GM12874 (cell line): ENCODE results near the gene ZNF41.

Source experiments
- TF ChIP-seq, protein P1 (sequence below): IDR thresholded peaks from 2 replicates; pipeline ENCODE4 v1.5.1; 2011; ENCODE audit warnings: low read depth, mild to moderate bottlenecking, control low read depth, low read length, moderate library complexity; ENCODE audit not compliant: insufficient read depth

ZNF41 gene

GRCh38 chrX:47514533-47515235 lies 31.7 kb upstream of the ZNF41 start:
- TF ChIP-seq, protein P1, sequence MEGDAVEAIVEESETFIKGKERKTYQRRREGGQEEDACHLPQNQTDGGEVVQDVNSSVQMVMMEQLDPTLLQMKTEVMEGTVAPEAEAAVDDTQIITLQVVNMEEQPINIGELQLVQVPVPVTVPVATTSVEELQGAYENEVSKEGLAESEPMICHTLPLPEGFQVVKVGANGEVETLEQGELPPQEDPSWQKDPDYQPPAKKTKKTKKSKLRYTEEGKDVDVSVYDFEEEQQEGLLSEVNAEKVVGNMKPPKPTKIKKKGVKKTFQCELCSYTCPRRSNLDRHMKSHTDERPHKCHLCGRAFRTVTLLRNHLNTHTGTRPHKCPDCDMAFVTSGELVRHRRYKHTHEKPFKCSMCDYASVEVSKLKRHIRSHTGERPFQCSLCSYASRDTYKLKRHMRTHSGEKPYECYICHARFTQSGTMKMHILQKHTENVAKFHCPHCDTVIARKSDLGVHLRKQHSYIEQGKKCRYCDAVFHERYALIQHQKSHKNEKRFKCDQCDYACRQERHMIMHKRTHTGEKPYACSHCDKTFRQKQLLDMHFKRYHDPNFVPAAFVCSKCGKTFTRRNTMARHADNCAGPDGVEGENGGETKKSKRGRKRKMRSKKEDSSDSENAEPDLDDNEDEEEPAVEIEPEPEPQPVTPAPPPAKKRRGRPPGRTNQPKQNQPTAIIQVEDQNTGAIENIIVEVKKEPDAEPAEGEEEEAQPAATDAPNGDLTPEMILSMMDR = no peak

- TF ChIP-seq, protein P1 = no peak
Observed at GRCh38 chrX:47507153-47507867, 24.3 kb upstream of the ZNF41 start.

DNA sequence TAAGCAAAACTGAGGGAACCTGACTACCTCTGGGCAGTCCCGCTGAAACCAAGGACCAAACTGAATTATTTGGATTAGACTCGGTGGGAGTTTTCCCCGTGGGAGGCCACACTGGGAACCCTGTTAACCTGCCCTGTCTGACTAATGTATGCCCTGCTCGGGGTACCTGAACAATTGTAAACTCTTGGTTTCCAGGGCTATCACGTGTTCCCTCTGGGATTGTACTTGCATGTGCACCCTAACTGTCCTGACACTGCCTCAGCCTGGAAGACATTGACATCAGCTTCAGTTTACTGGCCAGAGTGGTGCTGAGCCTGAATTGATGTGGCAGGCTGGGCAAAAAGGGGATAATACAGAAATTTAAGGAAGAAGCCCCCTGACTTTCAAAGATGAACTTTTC lies 20.1 kb upstream of the ZNF41 start:
- TF ChIP-seq, protein P1 = no peak

DNA sequence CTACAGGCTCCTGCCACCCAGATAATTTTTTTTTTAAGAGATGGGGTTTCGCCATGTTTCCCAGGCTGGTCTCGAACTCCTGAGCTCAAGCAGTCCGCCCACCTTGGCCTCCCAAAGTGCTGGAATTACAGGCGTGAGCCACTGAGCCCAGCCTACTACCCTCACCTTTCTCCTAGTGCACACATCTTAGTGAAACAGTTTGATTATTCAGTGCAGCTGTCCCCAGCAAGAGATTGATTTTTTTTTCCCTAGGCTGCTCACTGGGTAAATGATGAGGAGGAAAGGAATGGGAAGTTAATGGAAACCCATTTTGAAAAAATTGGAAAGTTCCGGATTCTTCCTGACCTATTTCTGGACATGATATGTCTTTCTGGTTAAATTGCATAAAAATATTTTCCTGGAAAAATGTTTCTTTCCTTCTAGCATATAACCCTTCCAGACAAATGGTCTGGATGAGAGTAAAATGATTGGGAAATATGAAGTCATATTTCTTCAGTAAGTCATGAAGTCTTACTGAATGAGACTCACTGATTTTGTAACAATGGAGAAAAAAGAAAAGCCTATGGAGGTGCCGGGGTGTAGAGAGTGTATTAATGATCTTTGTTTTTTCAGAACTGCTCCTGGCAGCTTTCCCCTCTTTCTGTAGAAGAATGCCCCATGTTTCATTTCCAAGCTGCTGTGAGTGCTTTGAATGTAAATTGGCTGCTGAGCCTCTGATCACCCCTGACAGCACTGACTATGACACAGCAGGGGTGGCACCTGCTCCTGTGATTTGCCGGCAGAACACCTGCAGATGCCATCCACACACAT lies 19.5 kb upstream of the ZNF41 start:
- TF ChIP-seq, protein P1 = no peak

GRCh38 chrX:47501226-47502074 lies 18.4 kb upstream of the ZNF41 start:
- TF ChIP-seq, protein P1 = no peak

- TF ChIP-seq, protein P1 = no peak
Observed at GRCh38 chrX:47500554-47500953, 17.5 kb upstream of the ZNF41 start.

- TF ChIP-seq, protein P1 = no peak
Observed at GRCh38 chrX:47499293-47499692, 16.3 kb upstream of the ZNF41 start.
